22Rv1 (cell line): ENCODE data around the gene SPAG17.

Experiments used
- H3K27ac ChIP-seq: fragments of 450-650 bp; 2 replicates; pipeline ENCODE4 v1.5.1; 2017
- ZFX ChIP-seq: fragments of 450-650 bp; IDR thresholded peaks from 2 replicates; pipeline ENCODE4 v1.6.1; 2017; ENCODE audit warnings: antibody characterized with exemption, borderline replicate concordance
- TF ChIP-seq, protein P1 (sequence below): fragments of 450-650 bp; IDR thresholded peaks from 2 replicates; pipeline ENCODE4 v1.5.1; 2017; ENCODE audit warnings: mild to moderate bottlenecking

Gene SPAG17

GRCh38 chr1:118004312-118004711 lies 180.7 kb downstream of the SPAG17 start:
- TF ChIP-seq ZFX, result no peak
- TF ChIP-seq, protein P1, sequence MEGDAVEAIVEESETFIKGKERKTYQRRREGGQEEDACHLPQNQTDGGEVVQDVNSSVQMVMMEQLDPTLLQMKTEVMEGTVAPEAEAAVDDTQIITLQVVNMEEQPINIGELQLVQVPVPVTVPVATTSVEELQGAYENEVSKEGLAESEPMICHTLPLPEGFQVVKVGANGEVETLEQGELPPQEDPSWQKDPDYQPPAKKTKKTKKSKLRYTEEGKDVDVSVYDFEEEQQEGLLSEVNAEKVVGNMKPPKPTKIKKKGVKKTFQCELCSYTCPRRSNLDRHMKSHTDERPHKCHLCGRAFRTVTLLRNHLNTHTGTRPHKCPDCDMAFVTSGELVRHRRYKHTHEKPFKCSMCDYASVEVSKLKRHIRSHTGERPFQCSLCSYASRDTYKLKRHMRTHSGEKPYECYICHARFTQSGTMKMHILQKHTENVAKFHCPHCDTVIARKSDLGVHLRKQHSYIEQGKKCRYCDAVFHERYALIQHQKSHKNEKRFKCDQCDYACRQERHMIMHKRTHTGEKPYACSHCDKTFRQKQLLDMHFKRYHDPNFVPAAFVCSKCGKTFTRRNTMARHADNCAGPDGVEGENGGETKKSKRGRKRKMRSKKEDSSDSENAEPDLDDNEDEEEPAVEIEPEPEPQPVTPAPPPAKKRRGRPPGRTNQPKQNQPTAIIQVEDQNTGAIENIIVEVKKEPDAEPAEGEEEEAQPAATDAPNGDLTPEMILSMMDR, result no peak
- no peak overlapping the region for H3K27ac ChIP-seq

DNA sequence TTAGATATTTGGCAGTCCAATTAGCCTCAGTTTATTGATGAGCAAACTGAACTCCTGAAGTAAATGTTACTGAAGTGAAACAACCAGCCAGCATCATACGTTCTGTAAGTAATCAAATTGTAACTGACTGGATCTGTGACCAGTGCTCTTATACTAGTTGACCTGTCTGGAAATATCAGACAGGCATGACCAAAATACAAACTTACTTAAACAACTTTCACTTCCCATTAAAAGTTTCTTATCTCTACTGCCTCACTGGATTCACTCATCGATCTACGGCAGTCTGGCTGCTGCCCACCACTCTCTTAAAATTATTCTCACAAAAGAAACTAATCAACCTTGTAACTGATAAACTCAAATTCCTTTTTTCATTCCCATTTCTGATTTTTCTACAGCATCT lies 199.1 kb downstream of the SPAG17 start:
- TF ChIP-seq ZFX, result no peak
- TF ChIP-seq, protein P1, result no peak
- no peak overlapping the region for H3K27ac ChIP-seq

GRCh38 chr1:117985239-117985638 lies 199.8 kb downstream of the SPAG17 start:
- H3K27ac ChIP-seq, result no peak overlapping the region
- no peak for TF ChIP-seq ZFX
- TF ChIP-seq, protein P1, result no peak

GRCh38 chr1:117981455-117982192 lies 203.4 kb downstream of the SPAG17 start:
- TF ChIP-seq, protein P1, result no peak
- no peak for TF ChIP-seq ZFX
- H3K27ac ChIP-seq, result no peak overlapping the region

DNA sequence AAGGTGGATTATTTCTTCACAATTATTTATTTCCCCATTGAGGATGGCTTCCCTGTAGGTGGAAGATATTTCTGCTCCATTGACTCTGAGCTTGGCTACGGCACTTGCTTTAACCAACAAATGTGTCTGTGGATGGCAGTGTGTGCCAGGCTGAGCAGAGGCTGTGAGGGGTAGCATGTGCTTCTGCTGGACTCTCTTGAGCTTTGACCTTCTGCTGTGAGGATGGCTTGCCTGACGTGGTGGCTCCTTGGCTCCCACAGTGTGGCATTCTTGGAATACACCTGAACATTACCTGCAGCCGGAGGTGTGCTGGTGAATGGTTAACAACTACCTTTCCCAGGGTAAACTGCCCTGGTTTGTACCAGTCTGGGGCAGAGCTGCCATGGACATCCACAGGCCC lies 208.6 kb downstream of the SPAG17 start:
- H3K27ac ChIP-seq, result no peak overlapping the region
- TF ChIP-seq ZFX, result no peak
- TF ChIP-seq, protein P1, result no peak

- TF ChIP-seq, protein P1, result no peak
- TF ChIP-seq ZFX, result no peak
Observed at GRCh38 chr1:117971777-117972176, 213.3 kb downstream of the SPAG17 start.

DNA sequence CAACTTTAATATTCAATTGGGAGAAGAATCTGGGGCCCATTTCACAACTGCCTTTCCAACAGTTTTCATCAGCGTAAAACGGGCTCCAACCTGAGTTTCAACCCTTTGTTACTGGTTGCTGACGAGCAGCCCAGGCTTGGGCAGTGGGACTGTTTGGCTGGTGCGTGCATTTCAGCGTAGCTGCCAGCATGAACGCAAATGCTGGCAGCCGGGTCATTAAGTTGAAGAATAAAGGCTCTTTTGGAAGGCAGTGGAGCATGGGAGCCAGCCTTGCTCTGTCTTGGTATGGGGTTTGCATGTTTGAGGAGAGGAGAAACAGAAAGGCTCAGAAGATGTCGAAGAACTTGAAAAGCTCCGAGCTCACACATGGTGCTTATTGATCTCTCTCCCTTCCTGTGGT lies 214.8 kb downstream of the SPAG17 start:
- no peak overlapping the region for H3K27ac ChIP-seq
- no peak for TF ChIP-seq ZFX
- TF ChIP-seq, protein P1, result no peak

More at GRCh38 chr1:117971777-117972176, 213.3 kb downstream of the SPAG17 start:
- H3K27ac ChIP-seq, result no peak overlapping the region
